ENCODE data around the gene ZNF354C.
A peak's percentile ranks its signal among the peaks of the same experiment; 100 is the strongest.
"Not testable (repeated sequence)": the region's sequence is repeated elsewhere in the genome, so short reads cannot be mapped to it uniquely, and the experiment has no call there.

ZNF354C gene

GRCh38 chr5:179060116-179061008 is at the start of gene ZNF354C:
Gene ZNF354C, plus strand, starts transcription at chr5:179060373. Its CDS starts 1,696 bp downstream, at chr5:179062069.
- peak; percentile 87 for DNase-seq

- DNase-seq: peak; percentile 93
Observed at GRCh38 chr5:179023528-179024189, 36.5 kb upstream of the ZNF354C start, which contains the start of gene ZNF879. Gene ZNF879, plus strand, starts transcription at chr5:179023804. Its CDS starts 1,201 bp downstream, at chr5:179025005.

GRCh38 chr5:179033004-179033580 is 27.1 kb upstream of the ZNF354C start:
- no peak for DNase-seq

DNA sequence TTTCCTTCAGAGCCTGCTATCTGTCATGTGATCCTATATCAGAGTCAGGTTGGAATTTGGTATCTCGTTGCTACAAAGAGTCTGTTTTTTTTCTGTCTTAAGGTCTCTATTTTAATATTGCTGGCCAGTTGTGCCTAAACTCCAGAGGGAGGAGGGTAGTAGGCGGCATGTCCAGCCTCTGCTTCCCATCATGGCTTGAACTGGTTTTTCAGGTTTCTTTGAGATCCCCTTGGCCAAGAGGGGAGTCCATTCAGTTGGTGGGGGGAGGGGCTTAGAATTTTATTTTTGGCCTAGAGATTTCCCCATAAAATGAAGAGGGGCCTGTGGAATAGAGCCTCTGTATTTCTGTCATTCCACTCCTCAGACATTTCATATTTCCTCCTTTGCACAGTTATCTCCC is 15.4 kb upstream of the ZNF354C start:
- no peak for DNase-seq

DNA sequence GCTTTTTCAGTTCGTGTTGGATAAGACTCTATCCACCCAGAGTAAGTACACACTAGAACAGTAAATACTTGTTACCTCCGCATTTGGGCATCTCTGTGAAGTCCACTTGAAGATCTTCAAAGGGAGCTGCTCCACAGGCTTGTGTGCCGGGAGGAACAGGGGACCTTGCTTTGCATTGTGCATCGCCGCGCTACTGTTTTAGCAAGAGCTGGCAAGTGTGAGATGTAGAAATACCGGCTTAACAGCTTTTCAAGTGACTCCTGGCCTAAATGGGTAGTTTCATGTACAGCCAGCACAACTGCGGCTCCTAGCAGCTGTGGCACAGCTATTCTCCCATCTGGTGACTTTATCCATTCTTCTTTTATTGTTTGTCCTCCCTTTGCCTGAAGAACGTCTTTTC is 8.4 kb upstream of the ZNF354C start:
- DNase-seq: no peak

- no peak for DNase-seq
Observed at GRCh38 chr5:179054036-179054785, 6.0 kb upstream of the ZNF354C start.

GRCh38 chr5:179054876-179055275 is 5.3 kb upstream of the ZNF354C start:
- no peak for DNase-seq

GRCh38 chr5:179055436-179055835 is 4.7 kb upstream of the ZNF354C start:
- no peak for DNase-seq

DNA sequence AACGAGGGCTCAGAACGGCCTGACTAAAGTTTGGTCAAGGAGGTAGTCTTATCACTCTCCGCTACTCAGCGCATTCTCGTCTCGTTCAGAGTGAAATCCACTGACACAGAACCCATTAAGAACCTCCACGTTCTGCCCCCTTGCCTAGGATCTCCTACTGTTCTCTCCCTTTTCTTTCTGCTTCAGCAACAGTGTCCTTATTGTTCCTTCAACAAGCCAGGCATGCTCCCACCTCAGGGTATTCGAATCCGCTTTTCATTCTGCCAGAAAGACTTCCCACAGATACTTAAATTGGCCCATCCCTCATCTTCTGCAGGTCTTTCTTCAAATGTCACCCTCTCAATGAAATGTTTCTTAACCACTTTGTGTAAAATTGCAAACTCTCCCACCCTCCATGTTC is 4.3 kb upstream of the ZNF354C start:
- DNase-seq: no peak

DNA sequence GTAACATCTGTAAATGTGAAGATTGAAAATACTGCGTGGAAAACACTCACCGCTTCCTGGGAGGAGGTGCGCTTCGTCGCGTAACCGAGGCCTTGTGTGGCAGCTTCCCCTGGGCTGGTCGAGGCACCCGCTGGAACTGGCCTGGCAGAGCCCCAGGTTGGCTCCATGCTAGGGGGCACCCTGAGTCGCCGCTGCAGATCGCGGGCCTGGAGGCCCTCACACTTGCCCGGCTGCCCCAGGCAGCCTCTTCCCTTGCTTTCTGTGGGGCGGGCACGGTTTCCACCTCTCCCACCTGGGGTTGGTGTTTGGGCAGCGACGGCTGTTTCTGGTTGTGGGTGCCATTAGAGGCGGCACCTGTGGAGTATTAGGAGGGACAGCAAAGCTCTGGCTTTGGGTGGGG is 852 bp downstream of the ZNF354C start:
- DNase-seq: no peak

- DNase-seq: no peak
Observed at GRCh38 chr5:179065703-179066102, 5.5 kb downstream of the ZNF354C start.

DNA sequence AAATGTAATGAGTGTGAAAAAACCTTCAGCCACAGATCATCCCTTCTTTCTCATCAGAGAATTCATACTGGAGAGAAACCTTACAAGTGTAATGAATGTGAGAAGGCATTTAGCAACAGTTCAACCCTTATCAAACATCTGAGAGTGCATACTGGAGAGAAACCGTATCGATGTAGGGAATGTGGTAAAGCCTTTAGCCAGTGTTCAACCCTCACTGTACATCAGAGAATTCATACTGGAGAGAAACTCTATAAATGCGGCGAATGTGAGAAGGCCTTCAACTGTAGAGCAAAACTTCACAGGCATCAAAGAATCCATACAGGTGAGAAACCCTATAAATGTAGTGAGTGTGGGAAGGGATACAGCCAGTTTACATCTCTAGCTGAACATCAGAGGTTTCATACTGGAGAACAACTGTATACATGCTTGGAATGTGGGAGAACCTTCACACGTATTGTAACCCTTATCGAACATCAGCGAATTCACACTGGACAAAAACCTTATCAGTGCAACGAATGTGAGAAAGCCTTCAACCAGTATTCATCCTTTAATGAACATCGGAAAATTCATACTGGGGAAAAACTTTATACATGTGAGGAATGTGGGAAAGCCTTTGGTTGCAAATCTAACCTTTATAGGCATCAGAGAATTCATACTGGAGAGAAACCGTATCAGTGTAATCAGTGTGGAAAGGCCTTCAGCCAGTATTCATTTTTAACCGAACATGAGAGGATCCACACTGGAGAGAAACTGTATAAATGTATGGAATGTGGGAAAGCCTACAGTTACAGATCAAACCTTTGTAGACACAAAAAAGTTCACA is 19.2 kb downstream of the ZNF354C start:
- no peak for DNase-seq

GRCh38 chr5:179080724-179081123 is 20.6 kb downstream of the ZNF354C start:
- no peak for DNase-seq

DNA sequence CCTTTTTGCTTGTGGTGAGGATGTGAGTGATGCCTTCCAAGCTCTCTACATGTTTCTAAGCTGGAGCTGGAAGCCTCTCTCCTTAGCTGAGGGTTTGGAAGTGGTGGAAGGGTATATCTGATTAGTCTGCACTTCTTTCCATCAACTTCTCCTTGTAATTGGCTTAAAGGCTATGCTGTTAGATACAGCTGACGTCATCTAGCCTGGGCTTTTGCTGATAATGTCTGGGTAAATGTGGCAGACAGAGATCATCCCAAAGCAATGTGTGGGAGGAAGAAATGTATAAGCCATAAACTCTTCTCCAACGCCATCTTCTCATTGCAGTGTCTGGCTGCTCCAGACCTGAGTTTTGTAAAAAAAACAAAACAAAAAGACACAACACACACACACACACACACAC is 29.3 kb downstream of the ZNF354C start:
- DNase-seq: no peak

DNA sequence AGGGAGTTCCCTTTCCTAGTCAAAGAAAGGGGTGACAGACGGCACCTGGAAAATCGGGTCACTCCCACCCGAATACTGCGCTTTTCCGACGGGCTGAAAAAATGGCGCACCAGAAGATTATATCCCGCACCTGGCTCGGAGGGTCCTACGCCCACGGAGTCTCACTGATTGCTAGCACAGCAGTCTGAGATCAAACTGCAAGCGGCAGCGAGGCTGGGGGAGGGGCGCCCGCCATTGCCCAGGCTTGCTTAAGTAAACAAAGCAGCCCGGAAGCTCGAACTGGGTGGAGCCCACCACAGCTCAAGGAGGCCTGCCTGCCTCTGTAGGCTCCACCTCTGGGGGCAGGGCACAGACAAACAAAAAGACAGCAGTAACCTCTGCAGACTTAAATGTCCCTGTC is 41.1 kb downstream of the ZNF354C start:
- not testable (repeated sequence) for DNase-seq

- DNase-seq: no peak
Observed at GRCh38 chr5:179110528-179110927, 50.4 kb downstream of the ZNF354C start.

DNA sequence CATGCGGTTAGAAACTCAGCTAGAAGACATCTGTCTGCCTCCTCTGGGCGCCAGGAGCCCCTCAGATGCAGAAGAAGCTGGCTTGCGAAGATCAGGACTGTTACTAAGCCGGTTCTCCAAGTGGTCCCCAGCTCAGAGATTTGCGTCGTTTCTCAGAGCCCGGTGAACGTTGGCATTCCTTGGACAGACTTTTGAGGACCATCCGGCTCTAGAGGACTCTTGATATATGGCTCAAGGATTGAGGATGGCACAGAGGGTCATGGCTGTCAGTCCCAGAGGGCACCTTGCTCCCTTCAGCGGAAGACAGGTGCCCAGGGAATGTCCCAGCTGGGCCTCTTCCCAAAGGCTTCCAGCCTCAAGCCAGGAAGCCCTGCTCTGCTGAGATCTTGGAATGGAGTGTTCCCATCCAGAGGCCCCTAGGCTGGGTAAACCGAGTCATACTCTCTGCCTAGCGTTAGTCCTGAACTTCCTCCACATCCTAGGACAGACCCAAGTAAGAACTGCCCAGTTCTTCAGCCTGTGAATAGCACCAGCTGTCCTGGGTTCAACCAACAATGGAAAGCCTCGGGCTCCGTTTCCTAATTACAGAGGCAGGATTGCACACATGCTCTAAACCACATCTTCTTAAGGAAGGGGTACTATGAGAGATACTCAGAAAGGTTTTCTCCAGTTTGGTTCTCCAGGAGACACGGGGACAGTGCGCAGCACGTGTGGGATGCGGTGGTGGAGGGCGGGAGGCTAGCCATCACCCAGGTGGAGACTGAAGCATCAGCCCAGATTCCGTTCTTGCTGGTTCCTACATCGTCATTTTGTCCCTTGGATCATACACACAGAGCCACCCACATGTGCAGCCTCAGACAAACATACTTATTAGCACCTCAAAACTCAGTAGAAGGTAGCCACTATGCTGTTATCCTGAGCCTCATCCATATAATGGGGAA is 51.4 kb downstream of the ZNF354C start:
- no peak for DNase-seq

GRCh38 chr5:179112469-179113142 is 52.4 kb downstream of the ZNF354C start:
- no peak for DNase-seq

GRCh38 chr5:179113143-179113530 is 53.0 kb downstream of the ZNF354C start:
- no peak for DNase-seq

- DNase-seq: no peak
Observed at GRCh38 chr5:179113945-179114641, 53.9 kb downstream of the ZNF354C start.
